K562 (cell line): ENCODE data around the gene CCNL1. TPM values are rescaled to one million over a fixed set of nuclear protein-coding genes. Genes with fewer than 3 reads are reported as not detected.

ENCODE experiments used
- polyA plus RNA-seq, 8 experiments: library from polyadenylated mRNA; depleted of rRNA in 4 of 8; stranded (reverse) in 5 of 8; unstranded in 3 of 8; fragments of >200 nt; fragmentation: Nextera tagmentation in 2 of 8; fragmentation: Illumina TruSeq in 1 of 8; extraction: Ambion mirVana in 2 of 8; extraction: Trizol in 1 of 8; gene quantifications; 2 replicates each; pipeline versions ENCODE4 v1.2.1 to v1.2.3, GENCODE V29; 2011 to 2014; ENCODE audit warnings: inconsistent platforms in 1 of 8, missing spikeins in 1 of 8
- small RNA-seq: library from RNA; depleted of rRNA; stranded (forward); fragments of <200 nt; gene quantifications from one replicate; pipeline ENCODE3, GENCODE V24; 2014
- total RNA-seq, 7 experiments: library from RNA; depleted of rRNA in 6 of 7; stranded (reverse); fragments of >200 nt in 6 of 7; fragmentation: Illumina TruSeq in 2 of 7; extraction: Trizol in 2 of 7; gene quantifications; 2 replicates each; pipeline versions ENCODE4 v1.2.1 to v1.2.3, GENCODE V29; 2011 to 2021; ENCODE audit warnings: low replicate concordance in 1 of 7

The CCNL1 gene
- total and polyA plus RNA-seq, 9 of the 15 experiments (the other 6 are each of a cell fraction or from before 2014, with no cell fraction given), result 16.1 to 186 (median 132) TPM

Small RNAs within 50 kb of the gene (small RNA-seq; reads per million reads assigned to genes)
- gene RF00019, result not detected
- not detected for gene RNA5SP146
